ENCODE measurements around the gene BLID.
A peak's percentile ranks its signal among the peaks of the same experiment; 100 is the strongest.

The BLID gene

GRCh38 chr11:122076512-122077120, 39.4 kb downstream of the BLID start:
- Histone ChIP-seq H3K18ac (ENCODE audit: low read length) (no peak overlapping the region), H3K79me1 (ENCODE audit: low read length) (peaks cover 3% of the 10 kb centered on the region), H3K27me3 (ENCODE audit: insufficient read depth, low read length) (no peaks in the 10 kb centered on the region), H3K27ac (ENCODE audit: low read depth, low read length) (no peak overlapping the region), H2BK5ac (ENCODE audit: low read depth, low read length, poor library complexity) (no peak overlapping the region), H2AK5ac (ENCODE audit: low read length) (no peak overlapping the region), H3K36me3 (ENCODE audit: control insufficient read depth in 1 of 2, insufficient read depth in 2 of 2, low read length in 2 of 2) (no peaks in the 10 kb centered on the region), H3K14ac (ENCODE audit: low read length) (no peak overlapping the region), H4K91ac (ENCODE audit: low read depth, low read length) (no peak overlapping the region), H4K8ac (ENCODE audit: low read depth, low read length) (no peak overlapping the region), H3K4ac (ENCODE audit: low read depth, low read length) (no peak overlapping the region), H2BK12ac (ENCODE audit: low read length) (no peak overlapping the region), H3K9me3 (ENCODE audit: insufficient read depth, low read depth, low read length) (no peaks in the 10 kb centered on the region), H3K79me2 (ENCODE audit: control insufficient read depth, insufficient read depth, low read length, poor library complexity) (peaks cover 1% of the 10 kb centered on the region), H2AFZ (ENCODE audit: insufficient read depth, low read length, poor library complexity) (no peak overlapping the region), H3K4me3 (ENCODE audit: low read depth, low read length) (no peak overlapping the region), H2BK120ac (ENCODE audit: insufficient read depth, low read length, poor library complexity) (no peak overlapping the region), H3K4me1 (ENCODE audit: control insufficient read depth in 1 of 2, insufficient read depth in 2 of 2, low read length in 2 of 2) (peaks cover 0 to 2% of the 10 kb centered on the region in 2 experiments), H3K4me2 (ENCODE audit: low read length) (no peak overlapping the region), H3K9ac (ENCODE audit: low read length) (no peak overlapping the region), H4K12ac (ENCODE audit: low read depth, low read length) (no peak overlapping the region), H3K23ac (ENCODE audit: low read length) (no peak overlapping the region)
- WGBS (ENCODE audit: extremely low coverage, insufficient coverage, insufficient read length) = no CpG with 5 or more reads among the region's 6 CpGs
- DNase-seq = no peak

GRCh38 chr11:122075016-122075415, 41.0 kb downstream of the BLID start:
- Histone ChIP-seq H3K79me1 (ENCODE audit: low read length) (peaks cover 6% of the 10 kb centered on the region), H3K14ac (ENCODE audit: low read length) (no peak overlapping the region), H2BK12ac (ENCODE audit: low read length) (no peak overlapping the region), H2AK5ac (ENCODE audit: low read length) (no peak overlapping the region), H3K27me3 (ENCODE audit: insufficient read depth, low read length) (no peaks in the 10 kb centered on the region), H3K27ac (ENCODE audit: low read depth, low read length) (no peak overlapping the region), H2BK120ac (ENCODE audit: insufficient read depth, low read length, poor library complexity) (no peak overlapping the region), H3K9ac (ENCODE audit: low read length) (no peak overlapping the region), H3K4me1 (ENCODE audit: control insufficient read depth in 1 of 2, insufficient read depth in 2 of 2, low read length in 2 of 2) (peaks cover 2 to 3% of the 10 kb centered on the region in 2 experiments), H3K4me2 (ENCODE audit: low read length) (no peak overlapping the region), H3K23ac (ENCODE audit: low read length) (no peak overlapping the region), H4K91ac (ENCODE audit: low read depth, low read length) (no peak overlapping the region), H3K79me2 (ENCODE audit: control insufficient read depth, insufficient read depth, low read length, poor library complexity) (peaks cover 2% of the 10 kb centered on the region), H3K4me3 (ENCODE audit: low read depth, low read length) (no peak overlapping the region), H2AFZ (ENCODE audit: insufficient read depth, low read length, poor library complexity) (no peak overlapping the region), H3K18ac (ENCODE audit: low read length) (no peak overlapping the region), H4K8ac (ENCODE audit: low read depth, low read length) (no peak overlapping the region), H3K9me3 (ENCODE audit: insufficient read depth, low read depth, low read length) (no peaks in the 10 kb centered on the region), H3K4ac (ENCODE audit: low read depth, low read length) (no peak overlapping the region), H4K12ac (ENCODE audit: low read depth, low read length) (no peak overlapping the region), H2BK5ac (ENCODE audit: low read depth, low read length, poor library complexity) (no peak overlapping the region), H3K36me3 (ENCODE audit: control insufficient read depth in 1 of 2, insufficient read depth in 2 of 2, low read length in 2 of 2) (no peaks in the 10 kb centered on the region)
- no peak for DNase-seq
- no CpG with 5 or more reads among the region's 3 CpGs for WGBS (ENCODE audit: extremely low coverage, insufficient coverage, insufficient read length)

- Histone ChIP-seq H3K18ac (ENCODE audit: low read length) (no peak overlapping the region), H2AFZ (ENCODE audit: insufficient read depth, low read length, poor library complexity) (no peak overlapping the region), H3K27ac (ENCODE audit: low read depth, low read length) (no peak overlapping the region), H2BK120ac (ENCODE audit: insufficient read depth, low read length, poor library complexity) (no peak overlapping the region), H4K12ac (ENCODE audit: low read depth, low read length) (no peak overlapping the region), H3K23ac (ENCODE audit: low read length) (no peak overlapping the region), H2AK5ac (ENCODE audit: low read length) (no peak overlapping the region), H2BK5ac (ENCODE audit: low read depth, low read length, poor library complexity) (no peak overlapping the region), H4K8ac (ENCODE audit: low read depth, low read length) (no peak overlapping the region), H3K14ac (ENCODE audit: low read length) (no peak overlapping the region), H3K79me2 (ENCODE audit: control insufficient read depth, insufficient read depth, low read length, poor library complexity) (peaks cover 2% of the 10 kb centered on the region), H2BK12ac (ENCODE audit: low read length) (no peak overlapping the region), H3K9me3 (ENCODE audit: insufficient read depth, low read depth, low read length) (no peaks in the 10 kb centered on the region), H3K79me1 (ENCODE audit: low read length) (peaks cover 6% of the 10 kb centered on the region), H3K4me3 (ENCODE audit: low read depth, low read length) (no peak overlapping the region), H3K4me1 (ENCODE audit: control insufficient read depth in 1 of 2, insufficient read depth in 2 of 2, low read length in 2 of 2) (peaks cover 2 to 3% of the 10 kb centered on the region in 2 experiments), H3K4ac (ENCODE audit: low read depth, low read length) (no peak overlapping the region), H3K9ac (ENCODE audit: low read length) (no peak overlapping the region), H4K91ac (ENCODE audit: low read depth, low read length) (no peak overlapping the region), H3K4me2 (ENCODE audit: low read length) (no peak overlapping the region), H3K27me3 (ENCODE audit: insufficient read depth, low read length) (no peaks in the 10 kb centered on the region), H3K36me3 (ENCODE audit: control insufficient read depth in 1 of 2, insufficient read depth in 2 of 2, low read length in 2 of 2) (no peaks in the 10 kb centered on the region)
- DNase-seq = no peak
Observed at GRCh38 chr11:122074022-122074421, 42.0 kb downstream of the BLID start.

GRCh38 chr11:122071709-122072202, 44.3 kb downstream of the BLID start:
- Histone ChIP-seq H4K8ac (ENCODE audit: low read depth, low read length) (peak overlapping the region; percentile 30), H3K18ac (ENCODE audit: low read length) (no peak overlapping the region), H3K79me1 (ENCODE audit: low read length) (peaks cover 8% of the 10 kb centered on the region), H3K4me3 (ENCODE audit: low read depth, low read length) (no peak overlapping the region), H3K27me3 (ENCODE audit: insufficient read depth, low read length) (no peaks in the 10 kb centered on the region), H4K91ac (ENCODE audit: low read depth, low read length) (peak overlapping the region; percentile 31), H3K9ac (ENCODE audit: low read length) (no peak overlapping the region), H3K23ac (ENCODE audit: low read length) (no peak overlapping the region), H3K27ac (ENCODE audit: low read depth, low read length) (no peak overlapping the region), H3K4me2 (ENCODE audit: low read length) (no peak overlapping the region), H2AK5ac (ENCODE audit: low read length) (peak overlapping the region; percentile 18), H4K12ac (ENCODE audit: low read depth, low read length) (no peak overlapping the region), H3K14ac (ENCODE audit: low read length) (peak overlapping the region; percentile 10), H3K4ac (ENCODE audit: low read depth, low read length) (no peak overlapping the region), H2AFZ (ENCODE audit: insufficient read depth, low read length, poor library complexity) (no peak overlapping the region), H2BK120ac (ENCODE audit: insufficient read depth, low read length, poor library complexity) (no peak overlapping the region), H2BK12ac (ENCODE audit: low read length) (peak overlapping the region; percentile 4), H2BK5ac (ENCODE audit: low read depth, low read length, poor library complexity) (no peak overlapping the region), H3K9me3 (ENCODE audit: insufficient read depth, low read depth, low read length) (no peaks in the 10 kb centered on the region), H3K4me1 (ENCODE audit: control insufficient read depth in 1 of 2, insufficient read depth in 2 of 2, low read length in 2 of 2) (peaks cover 5% of the 10 kb centered on the region in 2 experiments), H3K36me3 (ENCODE audit: control insufficient read depth in 1 of 2, insufficient read depth in 2 of 2, low read length in 2 of 2) (no peaks in the 10 kb centered on the region), H3K79me2 (ENCODE audit: control insufficient read depth, insufficient read depth, low read length, poor library complexity) (peaks cover 2% of the 10 kb centered on the region)
- WGBS (ENCODE audit: extremely low coverage, insufficient coverage, insufficient read length) = no CpG with 5 or more reads among the region's 10 CpGs
- DNase-seq = no peak

Measured in trophoblast cell (in vitro differentiated cells and primary cell).